ENCODE measurements around the gene SDK1.

Gene SDK1

GRCh38 chr7:3974329-3974728, 673.3 kb downstream of the SDK1 start:
- no peak for DNase-seq (ENCODE audit: low read depth in 2 of 3, low spot score in 2 of 3)

DNA sequence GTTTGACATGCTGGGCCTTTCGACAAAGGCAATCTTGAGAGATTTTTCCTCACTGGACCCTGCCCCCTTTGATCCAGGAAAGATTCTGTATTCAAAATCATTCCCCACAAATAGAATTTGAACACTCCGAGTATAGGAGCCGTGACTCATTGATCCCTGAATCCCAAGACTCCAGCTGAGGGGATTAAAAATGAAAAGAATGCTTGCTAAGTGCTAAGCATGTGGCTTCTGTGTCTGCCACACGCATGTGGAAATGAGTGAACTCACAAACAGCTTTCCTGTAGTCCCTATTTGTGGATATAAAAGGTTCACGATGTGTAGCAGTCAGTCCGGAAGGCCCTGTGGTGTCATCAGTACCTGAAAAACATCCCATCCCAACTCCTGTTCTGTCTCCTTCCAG, 674.3 kb downstream of the SDK1 start:
- DNase-seq (ENCODE audit: low read depth in 2 of 3, low spot score in 2 of 3): no peak

- no peak for DNase-seq (ENCODE audit: low read depth in 2 of 3, low spot score in 2 of 3)
These were observed 676.3 kb downstream of the SDK1 start for GRCh38 chr7:3977391-3977790.

GRCh38 chr7:3978839-3979238, 677.8 kb downstream of the SDK1 start:
- no peak for DNase-seq (ENCODE audit: low read depth in 2 of 3, low spot score in 2 of 3)

GRCh38 chr7:3979611-3980299, 678.7 kb downstream of the SDK1 start:
- DNase-seq (ENCODE audit: low read depth in 2 of 3, low spot score in 2 of 3): no peak

- no peak for DNase-seq (ENCODE audit: low read depth in 2 of 3, low spot score in 2 of 3)
These were observed 679.2 kb downstream of the SDK1 start for GRCh38 chr7:3980300-3980643.

- DNase-seq (ENCODE audit: low read depth in 2 of 3, low spot score in 2 of 3): no peak
These were observed 680.2 kb downstream of the SDK1 start for GRCh38 chr7:3981281-3981680.

DNA sequence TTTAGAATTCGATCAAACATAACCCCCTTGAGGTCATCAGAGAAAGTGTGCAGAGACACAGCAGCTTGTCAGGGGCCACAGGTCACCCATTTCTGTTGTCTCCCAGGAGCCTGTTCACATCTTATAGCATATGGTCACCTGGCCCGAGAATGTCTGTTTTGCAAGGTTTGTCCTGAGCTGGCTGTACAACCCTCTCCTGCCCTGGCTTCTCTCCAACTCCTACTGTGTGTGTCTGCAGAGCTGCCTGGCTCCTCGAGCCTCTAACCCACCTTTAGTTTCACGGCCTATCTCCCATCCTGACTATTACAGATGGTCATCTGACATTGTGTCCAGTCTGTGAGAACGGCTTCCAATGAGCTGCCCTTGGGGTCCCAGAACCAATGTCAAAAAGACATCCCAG, 683.4 kb downstream of the SDK1 start:
- DNase-seq (ENCODE audit: low read depth in 2 of 3, low spot score in 2 of 3): no peak

DNA sequence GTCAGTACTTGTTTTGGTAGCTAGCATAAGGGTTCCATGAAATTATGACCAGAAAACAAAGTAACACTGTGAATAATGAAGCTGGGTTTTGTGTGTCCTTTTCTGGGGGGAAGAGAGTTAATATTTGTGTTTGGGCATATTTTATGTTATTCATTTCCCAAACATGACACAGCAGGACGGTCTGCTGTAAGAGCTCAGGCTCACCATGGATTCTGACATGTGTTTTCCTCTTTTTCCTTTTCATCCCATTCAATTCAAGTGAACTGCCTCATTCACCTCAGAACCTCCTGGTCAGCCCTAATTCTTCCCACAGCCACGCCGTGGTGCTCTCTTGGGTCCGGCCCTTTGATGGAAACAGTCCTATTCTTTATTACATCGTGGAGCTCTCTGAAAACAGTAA, 685.9 kb downstream of the SDK1 start:
- DNase-seq (ENCODE audit: low read depth in 2 of 3, low spot score in 2 of 3): no peak

- no peak for DNase-seq (ENCODE audit: low read depth in 2 of 3, low spot score in 2 of 3)
These were observed 686.4 kb downstream of the SDK1 start for GRCh38 chr7:3987426-3987927.

- DNase-seq (ENCODE audit: low read depth in 2 of 3, low spot score in 2 of 3): no peak
These were observed 688.7 kb downstream of the SDK1 start for GRCh38 chr7:3989723-3990122.

DNA sequence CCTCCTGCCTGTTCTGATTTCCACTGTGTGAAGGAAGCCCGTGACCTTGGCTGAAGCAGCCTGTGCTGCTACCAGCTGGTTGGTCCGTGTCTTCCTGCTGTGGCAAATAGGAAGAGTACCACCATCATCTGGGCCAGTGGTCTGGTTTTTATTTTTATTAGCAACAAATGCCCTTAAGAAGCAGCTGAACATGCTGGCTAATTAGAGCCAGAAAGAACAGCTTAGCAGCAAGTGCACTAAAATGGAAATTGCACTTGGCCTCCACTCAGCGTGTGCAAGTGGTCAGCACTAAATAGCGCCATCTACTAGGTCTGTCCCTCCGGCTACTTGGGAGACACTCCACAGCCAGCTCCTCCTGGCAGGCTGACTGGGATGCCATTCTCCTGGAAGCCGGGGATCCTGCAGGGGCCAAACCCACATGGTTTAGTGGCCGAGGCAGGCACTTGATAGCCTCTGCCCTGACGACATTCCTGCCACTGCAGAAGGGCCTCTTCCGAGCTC, 690.7 kb downstream of the SDK1 start:
- DNase-seq (ENCODE audit: low read depth in 2 of 3, low spot score in 2 of 3): no peak

GRCh38 chr7:3992841-3993240, 691.8 kb downstream of the SDK1 start:
- DNase-seq (ENCODE audit: low read depth in 2 of 3, low spot score in 2 of 3): no peak

DNA sequence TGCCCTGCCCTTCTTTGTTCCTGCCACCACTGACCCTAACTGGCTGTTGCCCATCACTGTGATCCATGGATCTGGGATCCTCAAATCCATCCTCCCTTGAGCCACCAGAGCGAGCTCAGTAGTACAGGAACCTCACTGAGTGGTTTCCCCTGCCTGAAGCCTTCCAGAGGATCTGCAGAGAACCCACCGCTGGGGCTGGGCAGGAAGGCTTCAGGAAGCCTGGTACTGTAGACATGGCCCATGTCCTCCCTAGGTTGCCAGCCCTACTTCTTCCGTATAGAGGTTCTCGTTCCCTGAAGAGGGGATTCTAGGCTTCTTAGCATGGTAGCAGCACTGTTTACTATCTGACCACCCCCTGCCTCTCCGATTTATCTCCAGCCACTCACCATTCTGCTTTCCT, 693.7 kb downstream of the SDK1 start:
- DNase-seq (ENCODE audit: low read depth in 2 of 3, low spot score in 2 of 3): no peak

GRCh38 chr7:3995187-3995586, 694.1 kb downstream of the SDK1 start:
- no peak for DNase-seq (ENCODE audit: low read depth in 2 of 3, low spot score in 2 of 3)

DNA sequence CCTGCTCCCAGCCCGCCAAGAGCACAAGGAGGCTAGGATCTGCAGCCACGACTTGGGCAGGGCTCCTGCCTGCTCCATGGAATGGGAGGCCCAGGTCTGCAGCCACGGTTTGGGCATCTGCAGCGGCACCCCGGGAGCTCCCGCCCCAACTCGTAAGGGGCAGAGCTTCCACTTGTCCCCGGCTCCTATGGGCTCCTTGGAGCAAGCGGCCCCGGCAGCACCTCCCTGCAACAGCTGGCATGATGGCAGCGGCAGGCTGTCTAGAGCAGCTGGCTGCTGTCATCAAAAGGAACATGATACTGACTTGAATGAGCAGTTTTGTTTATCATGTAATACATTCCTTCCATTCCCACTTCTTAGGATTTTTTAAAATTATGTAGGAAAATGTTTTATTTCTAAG, 697.0 kb downstream of the SDK1 start:
- no peak for DNase-seq (ENCODE audit: low read depth in 2 of 3, low spot score in 2 of 3)

GRCh38 chr7:4000139-4000538, 699.1 kb downstream of the SDK1 start:
- DNase-seq (ENCODE audit: low read depth in 2 of 3, low spot score in 2 of 3): no peak

DNA sequence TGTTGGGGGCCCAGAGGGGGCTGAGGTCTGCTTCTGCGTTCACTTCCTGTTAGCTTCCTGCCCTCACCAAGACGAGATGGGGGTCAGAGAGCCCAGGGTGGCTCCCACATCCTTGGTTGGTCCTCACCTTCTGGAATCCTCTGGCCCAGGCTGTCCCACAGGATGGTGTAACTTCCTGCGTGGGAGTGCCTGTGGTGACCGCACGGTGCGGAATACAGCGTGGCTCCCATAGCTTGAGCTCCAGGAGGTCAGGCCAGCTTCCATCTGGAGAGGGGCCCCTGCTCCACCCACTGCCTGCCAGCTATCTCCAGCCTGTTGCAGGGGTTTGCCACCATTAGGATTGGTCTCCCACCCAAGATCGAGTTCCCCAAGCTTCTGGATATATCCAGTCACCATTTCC, 699.9 kb downstream of the SDK1 start:
- DNase-seq (ENCODE audit: low read depth in 2 of 3, low spot score in 2 of 3): no peak

DNA sequence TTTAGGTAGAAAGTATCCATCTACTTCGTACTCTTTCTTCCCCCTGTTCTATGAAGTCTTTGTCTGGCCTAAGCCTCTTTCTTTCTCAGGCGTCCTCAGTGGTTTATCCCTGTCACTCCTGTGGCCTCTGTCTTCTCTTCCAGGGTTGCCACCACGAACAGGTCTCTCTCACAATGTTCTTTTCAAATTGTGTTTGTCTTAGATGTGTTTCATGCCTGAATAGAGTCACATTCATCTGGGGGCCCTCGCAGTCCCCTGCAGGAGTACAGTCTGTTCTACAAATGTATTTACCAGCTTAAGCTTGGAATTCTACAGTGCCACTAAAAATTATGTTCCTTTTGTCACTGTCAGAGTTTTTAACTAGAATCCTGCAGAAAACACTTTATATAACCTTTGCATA, 700.7 kb downstream of the SDK1 start:
- DNase-seq (ENCODE audit: low read depth in 2 of 3, low spot score in 2 of 3): no peak

DNA sequence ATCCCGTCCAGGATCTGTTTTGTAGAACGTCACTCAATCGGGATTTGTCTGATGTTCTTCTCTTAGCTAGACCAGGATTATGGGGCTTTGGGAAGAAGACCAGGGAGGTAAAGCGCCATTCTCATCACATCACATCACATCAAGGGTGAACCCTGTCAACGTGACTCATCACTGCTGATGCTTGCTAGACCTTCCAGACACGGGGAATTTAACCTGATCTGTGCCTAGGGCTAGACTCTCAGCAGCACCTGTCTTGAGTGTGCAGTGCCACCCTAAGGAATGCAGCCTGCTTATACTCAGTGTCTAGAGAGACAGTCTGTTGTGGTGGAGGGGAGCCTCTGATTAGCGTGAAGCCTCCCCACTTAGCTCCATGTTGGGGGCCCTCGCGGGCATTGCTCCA, 702.5 kb downstream of the SDK1 start:
- DNase-seq (ENCODE audit: low read depth in 2 of 3, low spot score in 2 of 3): no peak

DNA sequence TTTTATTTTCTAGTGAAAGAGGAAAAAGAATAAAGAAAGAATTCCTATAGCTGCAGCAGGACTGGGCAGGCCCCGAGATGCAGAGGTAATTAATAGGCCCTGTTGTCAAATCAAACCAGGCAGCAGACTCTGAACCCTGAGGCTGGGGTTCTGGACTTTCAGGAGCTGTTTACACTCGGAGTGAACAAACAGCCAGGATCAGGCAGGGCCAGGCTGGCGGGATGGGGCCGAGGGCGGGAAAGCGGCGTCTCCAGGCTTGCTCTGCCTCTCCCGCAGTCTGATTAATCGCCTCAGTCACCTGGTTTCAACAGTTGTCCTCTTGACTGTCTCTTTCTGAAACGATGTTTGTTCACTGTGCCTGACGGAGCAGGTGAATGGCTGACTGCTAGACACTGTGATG, 705.6 kb downstream of the SDK1 start:
- DNase-seq (ENCODE audit: low read depth in 2 of 3, low spot score in 2 of 3): no peak

- no peak for DNase-seq (ENCODE audit: low read depth in 2 of 3, low spot score in 2 of 3)
These were observed 708.4 kb downstream of the SDK1 start for GRCh38 chr7:4009211-4010060.
